Peyer's patch (tissue), 4 donors: ENCODE data around the gene SEC24B. TPM values are rescaled to one million over a fixed set of nuclear protein-coding genes. Genes with fewer than 3 reads are reported as not detected.

Experiments
- DNase-seq, 3 donors: peaks; one replicate each; pipeline ENCODE4 v3.0.0-alpha.2; 2017 to 2019
- H3K27ac ChIP-seq, 4 donors: fragments of 200-600 bp; sonication (generic); one replicate each; pipeline ENCODE4 v1.5.1; 2016 to 2019
- H3K27me3 ChIP-seq, 2 donors: fragments of 200-600 bp; sonication (generic); one replicate each; pipeline ENCODE4 v1.5.1; 2019
- H3K36me3 ChIP-seq, 3 donors: fragments of 200-600 bp; sonication (generic); one replicate each; pipeline ENCODE4 v1.5.1; 2016 to 2019
- H3K4me1 ChIP-seq, 4 donors: fragments of 200-600 bp; sonication (generic); one replicate each; pipeline ENCODE4 v1.5.1; 2016 to 2019
- H3K4me3 ChIP-seq, 4 donors: fragments of 200-600 bp; sonication (generic); 1 replicate in 3 of 4; 2 replicates in 1 of 4; pipeline ENCODE4 v1.5.1; 2016 to 2019; ENCODE audit warnings: mild to moderate bottlenecking in 1 of 4
- H3K9me3 ChIP-seq, 4 donors: fragments of 200-600 bp; sonication (generic); one replicate each; pipeline ENCODE4 v1.5.1; 2016 to 2019; ENCODE audit warnings: mild to moderate bottlenecking in 1 of 4
- POLR2A ChIP-seq, 2 donors: fragments of 450-650 bp; IDR thresholded peaks; one replicate each; pipeline ENCODE4 v1.5.1; 2017; ENCODE audit warnings: antibody characterized with exemption in 2 of 2, mild to moderate bottlenecking in 2 of 2, moderate library complexity in 2 of 2
- total RNA-seq, 4 donors: library from RNA; depleted of rRNA; stranded (reverse); fragments of >200 nt; gene quantifications; one replicate each; pipeline ENCODE4 v1.1.0, GENCODE V29; 2016
- TF ChIP-seq, protein P1 (sequence below), 6 experiments: fragments of 450-650 bp in 4 of 6; fragments of 200-600 bp in 2 of 6; sonication (generic) in 1 of 6; IDR thresholded peaks; one replicate each; pipeline ENCODE4 v1.5.1; 2017 to 2019; ENCODE audit warnings: antibody characterized with exemption in 6 of 6, mild to moderate bottlenecking in 3 of 6, moderate library complexity in 1 of 6

SEC24B gene
- total RNA-seq, 4 donors from 2014 or later = 24.4 to 40.4 (median 34.9) TPM

DNA sequence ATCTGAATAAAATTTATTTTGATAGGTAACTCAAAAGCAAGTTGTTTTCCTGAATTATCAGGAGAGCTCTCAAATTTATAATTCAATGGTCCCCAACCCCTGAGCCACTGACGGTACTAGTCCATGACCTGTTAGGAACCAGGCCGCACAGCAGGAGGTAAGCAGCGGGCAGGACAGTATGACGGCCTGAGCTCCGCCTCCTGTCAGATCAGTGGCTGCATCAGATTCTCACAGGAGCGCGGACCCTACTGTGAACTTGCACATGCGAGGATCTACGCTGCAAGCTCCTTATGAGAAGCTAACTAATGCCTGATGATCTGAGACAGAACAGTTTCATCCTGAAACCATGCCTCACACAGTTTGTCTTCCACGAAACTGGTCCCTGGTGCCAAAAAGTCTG, 37.9 kb upstream of the SEC24B start:
- Histone ChIP-seq H3K27me3 (peaks cover 0 to 6% of the 10 kb centered on the region in 2 donors), H3K4me3 (no peak overlapping the region), H3K4me1 (no peaks in the 10 kb centered on the region), H3K27ac (no peak overlapping the region), H3K9me3 (no peaks in the 10 kb centered on the region), H3K36me3 (no peaks in the 10 kb centered on the region)
- DNase-seq = no peak
- TF ChIP-seq POLR2A (IDR thresholded peaks at IDR 0.05) = no peak
- TF ChIP-seq, protein P1, sequence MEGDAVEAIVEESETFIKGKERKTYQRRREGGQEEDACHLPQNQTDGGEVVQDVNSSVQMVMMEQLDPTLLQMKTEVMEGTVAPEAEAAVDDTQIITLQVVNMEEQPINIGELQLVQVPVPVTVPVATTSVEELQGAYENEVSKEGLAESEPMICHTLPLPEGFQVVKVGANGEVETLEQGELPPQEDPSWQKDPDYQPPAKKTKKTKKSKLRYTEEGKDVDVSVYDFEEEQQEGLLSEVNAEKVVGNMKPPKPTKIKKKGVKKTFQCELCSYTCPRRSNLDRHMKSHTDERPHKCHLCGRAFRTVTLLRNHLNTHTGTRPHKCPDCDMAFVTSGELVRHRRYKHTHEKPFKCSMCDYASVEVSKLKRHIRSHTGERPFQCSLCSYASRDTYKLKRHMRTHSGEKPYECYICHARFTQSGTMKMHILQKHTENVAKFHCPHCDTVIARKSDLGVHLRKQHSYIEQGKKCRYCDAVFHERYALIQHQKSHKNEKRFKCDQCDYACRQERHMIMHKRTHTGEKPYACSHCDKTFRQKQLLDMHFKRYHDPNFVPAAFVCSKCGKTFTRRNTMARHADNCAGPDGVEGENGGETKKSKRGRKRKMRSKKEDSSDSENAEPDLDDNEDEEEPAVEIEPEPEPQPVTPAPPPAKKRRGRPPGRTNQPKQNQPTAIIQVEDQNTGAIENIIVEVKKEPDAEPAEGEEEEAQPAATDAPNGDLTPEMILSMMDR (IDR thresholded peaks at IDR 0.05) = no peak

DNA sequence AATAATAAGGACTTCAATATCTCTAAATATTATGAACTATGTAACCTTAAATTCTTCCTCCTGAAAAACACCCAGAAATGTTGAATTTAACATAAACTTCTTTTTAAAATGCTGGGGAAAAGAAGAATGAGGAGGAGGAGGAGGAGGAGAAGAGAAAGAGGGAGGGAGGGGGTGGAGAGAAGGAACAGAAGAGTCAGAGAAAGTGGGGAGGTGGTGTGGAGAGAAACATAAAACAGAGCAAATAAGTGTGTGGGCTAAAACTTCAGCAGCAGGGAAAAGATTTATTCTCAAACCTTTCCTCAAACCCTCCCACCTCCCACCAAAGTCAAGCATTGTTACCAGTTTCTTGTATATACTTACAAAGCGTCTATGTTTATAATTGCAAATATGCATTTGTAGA, 34.7 kb upstream of the SEC24B start:
- no peak for TF ChIP-seq POLR2A (IDR thresholded peaks at IDR 0.05)
- TF ChIP-seq, protein P1 (IDR thresholded peaks at IDR 0.05) = no peak
- Histone ChIP-seq H3K36me3 (no peaks in the 10 kb centered on the region), H3K27me3 (peaks cover 0 to 6% of the 10 kb centered on the region in 2 donors), H3K4me1 (no peaks in the 10 kb centered on the region), H3K4me3 (no peak overlapping the region), H3K27ac (no peak overlapping the region), H3K9me3 (no peaks in the 10 kb centered on the region)
- no peak for DNase-seq

DNA sequence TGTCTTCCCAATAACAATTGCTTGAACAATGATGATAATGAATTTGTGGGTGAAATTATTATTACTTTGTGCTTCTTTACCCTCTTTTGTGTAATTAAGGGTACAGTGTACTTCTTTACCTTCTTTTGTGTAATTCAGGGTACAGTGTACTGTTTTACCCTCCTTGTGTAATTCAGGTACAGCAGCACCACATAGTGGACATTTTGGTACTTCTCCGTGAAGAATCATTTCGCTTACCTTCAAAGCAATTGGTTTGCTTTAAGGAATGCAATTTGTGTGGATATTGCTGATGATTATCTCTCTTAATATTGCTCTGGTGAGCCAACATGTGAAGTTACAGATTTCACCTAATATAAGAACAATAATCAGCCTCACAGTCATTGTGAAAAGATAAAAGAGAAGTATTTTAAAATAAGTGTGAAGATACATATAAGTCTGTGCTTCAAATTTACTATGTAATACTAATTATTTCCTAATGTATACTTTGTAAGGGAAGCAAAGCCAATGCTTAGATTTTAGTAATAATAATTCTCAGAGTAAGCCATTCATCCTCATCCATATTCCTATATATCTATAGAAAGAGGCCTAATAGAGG, 27.2 kb upstream of the SEC24B start:
- Histone ChIP-seq H3K9me3 (no peaks in the 10 kb centered on the region), H3K27ac (no peak overlapping the region), H3K4me3 (no peak overlapping the region), H3K27me3 (no peaks in the 10 kb centered on the region), H3K36me3 (no peaks in the 10 kb centered on the region), H3K4me1 (no peaks in the 10 kb centered on the region)
- no peak for DNase-seq
- TF ChIP-seq, protein P1 (IDR thresholded peaks at IDR 0.05) = peak in 5 of 6 experiments; percentile 11 to 67 (median 65)
- TF ChIP-seq POLR2A (IDR thresholded peaks at IDR 0.05) = no peak

DNA sequence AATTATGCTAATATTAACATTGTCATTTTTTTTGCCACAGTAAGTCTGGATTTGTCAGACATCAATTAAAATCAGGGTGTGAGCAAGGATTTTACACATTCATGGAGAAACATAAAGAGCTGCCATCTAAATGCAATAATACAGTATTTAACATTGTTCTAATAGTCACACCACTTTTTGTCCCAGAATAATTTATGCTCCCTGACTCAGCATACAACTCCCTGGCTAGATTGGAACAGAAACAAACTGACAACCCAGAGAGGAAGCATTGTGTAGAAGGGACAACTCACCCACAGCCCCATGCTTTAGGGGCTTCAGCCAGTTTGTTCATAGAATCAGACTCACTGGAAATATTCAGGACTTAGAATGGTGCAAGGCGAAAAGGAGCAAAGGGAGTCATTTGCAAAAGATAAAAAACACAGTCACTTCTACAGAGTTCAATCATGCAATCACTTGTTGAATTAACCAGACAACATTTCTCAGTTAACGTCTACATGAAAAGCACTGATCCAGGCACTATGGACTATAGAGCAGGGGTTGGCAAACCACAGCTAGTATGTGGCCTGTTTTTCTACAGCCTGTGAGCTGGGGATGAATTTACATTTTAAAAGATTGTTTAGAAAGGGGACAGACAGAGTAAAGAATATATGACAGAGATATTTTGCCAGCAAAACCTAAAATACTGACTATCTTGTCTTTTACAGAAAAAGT, 26.4 kb upstream of the SEC24B start:
- H3K4me3 ChIP-seq = no peak overlapping the region
- no peak overlapping the region for H3K27ac ChIP-seq
- H3K9me3 ChIP-seq = no peaks in the 10 kb centered on the region
- no peak for DNase-seq
- TF ChIP-seq, protein P1 (IDR thresholded peaks at IDR 0.05) = no peak
- TF ChIP-seq POLR2A (IDR thresholded peaks at IDR 0.05) = no peak
- no peaks in the 10 kb centered on the region for H3K27me3 ChIP-seq
- H3K36me3 ChIP-seq = no peaks in the 10 kb centered on the region
- H3K4me1 ChIP-seq = no peaks in the 10 kb centered on the region

DNA sequence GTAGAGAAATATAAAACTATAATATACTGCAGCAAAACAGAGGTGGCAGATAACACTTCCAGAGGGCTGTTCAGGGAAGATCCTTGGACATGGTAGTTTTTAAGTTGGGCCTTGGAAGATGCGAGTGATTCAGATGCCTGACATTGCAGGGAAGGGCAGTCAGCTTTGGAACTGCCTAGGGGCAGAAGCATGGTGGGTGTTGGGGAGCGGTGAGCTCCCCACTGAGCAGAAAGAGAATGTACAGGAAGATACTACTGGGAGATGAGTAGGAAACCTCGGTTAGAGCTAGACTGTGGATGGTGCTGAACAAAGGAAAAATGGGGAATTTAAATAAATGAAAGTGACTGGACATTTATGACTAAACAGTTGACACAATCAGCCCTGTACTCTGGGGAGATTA, 24.9 kb upstream of the SEC24B start:
- Histone ChIP-seq H3K4me1 (no peaks in the 10 kb centered on the region), H3K9me3 (no peaks in the 10 kb centered on the region), H3K36me3 (no peaks in the 10 kb centered on the region), H3K27me3 (no peaks in the 10 kb centered on the region), H3K27ac (no peak overlapping the region), H3K4me3 (no peak overlapping the region)
- TF ChIP-seq POLR2A (IDR thresholded peaks at IDR 0.05) = no peak
- TF ChIP-seq, protein P1 (IDR thresholded peaks at IDR 0.05) = no peak
- DNase-seq = no peak
